NCI-H1694 treated with DMSO at 0.1 percent for 48 hours (cell line): Measurements from ENCODE around the gene PLA2G7.

Experiments
- DNase-seq: peaks from one replicate; lab custom pipeline; 2025; lab: John Stamatoyannopoulos, UW

Gene PLA2G7

GRCh38 chr6:46688966-46689335 lies 46.2 kb downstream of the PLA2G7 start:
- DNase-seq: no peak

GRCh38 chr6:46688117-46688965 lies 46.8 kb downstream of the PLA2G7 start:
- no peak for DNase-seq

DNA sequence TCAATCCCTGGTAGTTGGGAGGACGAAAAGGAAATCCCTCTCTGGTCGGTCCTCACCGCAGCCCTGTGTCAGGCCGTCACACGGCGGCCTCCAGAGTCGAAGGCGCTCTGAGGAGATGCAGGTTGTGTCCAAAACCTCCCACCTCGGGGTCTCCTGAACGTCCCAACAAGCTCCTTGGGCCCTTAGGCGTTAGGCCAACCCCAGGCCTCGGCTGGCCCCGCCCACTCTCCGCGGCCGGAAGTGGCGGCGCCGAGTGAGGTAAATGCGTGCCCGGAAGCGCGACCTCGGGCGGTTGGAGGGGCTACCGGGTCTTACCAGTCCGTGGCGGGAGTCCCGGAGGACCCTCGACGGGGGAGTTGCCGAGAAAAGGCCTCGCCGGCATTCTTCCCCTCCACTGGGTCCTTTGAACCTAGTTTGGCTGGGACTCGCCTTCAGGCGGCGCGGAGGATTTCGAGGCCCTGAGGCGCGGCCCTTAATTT lies 47.5 kb downstream of the PLA2G7 start, which contains the start of gene TDRD6:
Gene TDRD6, plus strand, starts transcription at position 267 of the 479 bp plus-strand sequence. CDS start 244 bp downstream, outside the sequence.
- no peak for DNase-seq

- no peak for DNase-seq
Observed at GRCh38 chr6:46684771-46685170, 50.4 kb downstream of the PLA2G7 start.

GRCh38 chr6:46677314-46677654 lies 57.9 kb downstream of the PLA2G7 start:
- DNase-seq: no peak

DNA sequence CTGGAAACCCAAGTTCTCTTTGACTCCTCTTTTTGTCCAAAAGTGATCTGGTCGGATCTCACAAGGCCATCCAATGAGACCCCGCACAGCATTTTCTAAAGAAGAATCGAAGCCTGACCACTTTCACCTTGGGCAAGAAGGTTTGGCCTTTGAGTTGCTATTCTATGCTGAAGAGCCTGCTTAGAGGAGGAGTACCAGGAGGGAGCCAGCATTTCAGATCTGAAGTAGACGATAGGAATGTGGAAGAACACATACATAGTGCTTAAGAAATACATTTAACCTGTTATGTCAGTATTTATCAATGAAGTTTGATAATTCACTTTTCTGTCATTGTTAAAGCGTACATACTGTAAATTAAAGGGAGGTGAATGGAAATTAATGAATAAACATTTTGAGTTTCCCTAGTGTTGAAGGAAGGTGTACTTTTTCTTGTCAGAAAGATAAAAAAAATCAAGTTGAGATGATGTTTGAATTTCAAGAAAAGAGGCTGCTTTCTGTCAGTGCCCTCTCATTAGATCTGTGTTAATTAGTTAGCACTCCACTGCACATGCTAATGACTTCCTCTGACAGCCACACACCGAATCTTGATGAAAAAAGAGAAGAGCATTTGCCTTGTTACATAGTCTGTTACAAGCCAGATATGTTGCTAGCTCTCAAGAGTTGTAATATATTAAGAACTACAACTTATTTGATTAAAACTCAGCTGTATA lies 58.4 kb downstream of the PLA2G7 start:
- DNase-seq: no peak

GRCh38 chr6:46674410-46674809 lies 60.8 kb downstream of the PLA2G7 start:
- DNase-seq: no peak

DNA sequence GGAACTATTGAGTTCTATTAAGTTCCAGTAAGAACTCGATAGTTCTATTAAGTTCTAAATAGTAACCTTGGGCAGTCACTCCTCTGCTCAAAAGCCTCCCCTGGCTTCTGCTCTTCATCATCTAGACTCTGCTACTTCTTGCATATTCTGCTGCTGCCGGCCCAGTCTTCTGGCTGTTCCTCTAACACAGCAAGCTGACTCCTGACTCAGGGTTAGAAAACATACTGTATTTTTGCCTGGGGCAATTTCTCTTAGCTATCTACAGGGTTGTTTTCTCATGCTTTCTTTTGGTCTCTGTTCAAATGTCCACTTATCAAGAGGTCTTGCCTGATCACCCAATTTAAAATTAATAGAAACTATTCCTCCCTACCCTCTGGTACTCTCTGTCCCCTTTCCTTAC lies 67.8 kb downstream of the PLA2G7 start:
- DNase-seq: no peak

DNA sequence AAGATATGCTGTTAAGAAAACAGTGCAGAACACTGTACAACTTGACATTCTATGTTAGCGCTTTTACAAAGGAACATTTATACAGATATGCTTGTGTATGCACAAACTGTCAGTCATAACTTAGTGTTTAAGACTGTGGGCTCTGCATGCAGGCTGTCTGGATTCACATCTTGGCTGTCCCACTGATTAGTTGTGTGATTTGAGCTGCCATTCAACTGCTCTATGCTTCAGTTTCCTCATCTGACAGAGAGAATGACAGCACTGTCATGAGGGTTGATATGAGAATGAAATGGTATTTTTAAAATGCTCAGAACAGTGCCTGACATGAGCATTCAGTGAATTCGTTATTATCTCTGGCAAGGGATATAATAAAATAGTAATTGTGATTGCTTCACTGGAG lies 73.7 kb downstream of the PLA2G7 start:
- DNase-seq: no peak

DNA sequence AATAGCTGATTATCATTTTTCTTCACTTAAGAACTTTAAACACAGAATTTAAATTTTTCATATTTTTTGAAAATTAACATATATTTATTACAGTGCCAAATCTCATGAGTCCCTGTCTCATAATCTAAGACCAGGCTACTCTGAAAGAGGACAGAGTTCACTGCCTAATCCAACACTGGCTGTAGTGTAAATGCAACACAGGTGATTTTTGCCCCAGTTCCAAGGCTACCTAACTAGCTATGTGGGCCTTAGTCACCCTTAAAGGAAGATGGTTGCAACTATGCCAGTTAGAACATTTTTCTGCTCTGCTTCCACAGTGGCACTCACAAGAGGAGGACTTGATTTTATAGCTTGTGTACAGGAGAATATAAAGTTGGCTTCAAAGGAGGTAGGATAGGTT lies 77.5 kb downstream of the PLA2G7 start:
- no peak for DNase-seq

DNA sequence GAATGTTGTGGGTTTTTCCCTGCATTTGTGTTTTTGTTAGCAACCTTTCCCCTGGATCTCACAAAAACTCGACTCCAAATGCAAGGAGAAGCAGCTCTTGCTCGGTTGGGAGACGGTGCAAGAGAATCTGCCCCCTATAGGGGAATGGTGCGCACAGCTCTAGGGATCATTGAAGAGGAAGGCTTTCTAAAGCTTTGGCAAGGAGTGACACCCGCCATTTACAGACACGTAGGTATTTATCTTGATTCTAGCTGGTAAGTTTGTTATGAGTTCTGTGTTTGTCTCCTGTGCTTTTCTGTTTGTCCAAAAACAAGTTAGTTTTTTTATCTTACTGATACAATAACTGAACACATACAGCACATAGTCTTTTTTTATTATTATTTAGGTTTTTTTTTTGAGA lies 79.4 kb downstream of the PLA2G7 start:
- DNase-seq: no peak
